Panc1 (cell line): ENCODE measurements around the gene IL31RA.

ENCODE experiments used
- POLR2AphosphoS5 ChIP-seq: IDR thresholded peaks from 2 replicates; pipeline ENCODE4 v1.6.1; 2012; ENCODE audit warnings: mild to moderate bottlenecking, low read depth, low read length, moderate library complexity
- REST ChIP-seq, 2 experiments: IDR thresholded peaks; 2 replicates each; pipeline ENCODE4 v1.6.1; 2011 to 2012; ENCODE audit warnings: low read depth in 2 of 2, control low read depth in 1 of 2, low read length in 1 of 2, mild to moderate bottlenecking in 1 of 2, moderate library complexity in 1 of 2; ENCODE audit not compliant: insufficient read depth in 1 of 2
- SIN3A ChIP-seq: IDR thresholded peaks from 2 replicates; pipeline ENCODE4 v1.6.1; 2012; ENCODE audit warnings: low read depth, mild to moderate bottlenecking, low read length, moderate library complexity, borderline replicate concordance; ENCODE audit not compliant: insufficient read depth
- TCF7L2 ChIP-seq: IDR thresholded peaks from 2 replicates; pipeline ENCODE4 v1.6.1; 2011; ENCODE audit warnings: mild to moderate bottlenecking, low read depth, low read length, inconsistent platforms
- TF ChIP-seq, protein P1 (sequence below): fragments of 450-650 bp; IDR thresholded peaks from 2 replicates; pipeline ENCODE4 v1.5.1; 2017; ENCODE audit warnings: mild to moderate bottlenecking

DNA sequence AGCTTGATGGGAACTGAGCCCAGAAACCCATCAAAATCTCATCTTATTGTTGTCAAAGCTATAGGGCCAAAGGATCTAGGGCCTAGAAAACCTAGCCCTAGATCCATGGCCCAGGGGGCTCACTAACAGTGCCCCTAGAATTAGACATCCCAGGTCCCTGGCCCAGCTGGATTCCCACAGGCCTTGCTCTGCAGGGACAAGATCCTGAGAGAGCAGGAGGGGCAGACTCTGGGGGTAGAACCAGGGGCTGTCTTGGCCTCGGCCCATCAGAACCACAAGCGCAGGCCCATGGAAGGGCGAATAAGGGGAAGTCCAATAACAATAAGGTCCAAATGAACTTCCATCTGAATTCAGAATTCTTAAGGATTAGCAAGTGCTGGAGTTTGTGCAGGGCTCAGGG, 74.0 kb downstream of the IL31RA start:
- TF ChIP-seq, protein P1, sequence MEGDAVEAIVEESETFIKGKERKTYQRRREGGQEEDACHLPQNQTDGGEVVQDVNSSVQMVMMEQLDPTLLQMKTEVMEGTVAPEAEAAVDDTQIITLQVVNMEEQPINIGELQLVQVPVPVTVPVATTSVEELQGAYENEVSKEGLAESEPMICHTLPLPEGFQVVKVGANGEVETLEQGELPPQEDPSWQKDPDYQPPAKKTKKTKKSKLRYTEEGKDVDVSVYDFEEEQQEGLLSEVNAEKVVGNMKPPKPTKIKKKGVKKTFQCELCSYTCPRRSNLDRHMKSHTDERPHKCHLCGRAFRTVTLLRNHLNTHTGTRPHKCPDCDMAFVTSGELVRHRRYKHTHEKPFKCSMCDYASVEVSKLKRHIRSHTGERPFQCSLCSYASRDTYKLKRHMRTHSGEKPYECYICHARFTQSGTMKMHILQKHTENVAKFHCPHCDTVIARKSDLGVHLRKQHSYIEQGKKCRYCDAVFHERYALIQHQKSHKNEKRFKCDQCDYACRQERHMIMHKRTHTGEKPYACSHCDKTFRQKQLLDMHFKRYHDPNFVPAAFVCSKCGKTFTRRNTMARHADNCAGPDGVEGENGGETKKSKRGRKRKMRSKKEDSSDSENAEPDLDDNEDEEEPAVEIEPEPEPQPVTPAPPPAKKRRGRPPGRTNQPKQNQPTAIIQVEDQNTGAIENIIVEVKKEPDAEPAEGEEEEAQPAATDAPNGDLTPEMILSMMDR: no peak
- TF ChIP-seq REST (IDR thresholded peaks at IDR 0.05; ENCODE audit: insufficient read depth in 1 of 2, low read depth in 2 of 2, low read length in 1 of 2) (no peak), POLR2AphosphoS5 (no peak), SIN3A (no peak), TCF7L2 (no peak)
